ENCODE measurements around the gene ACSS1.

Gene ACSS1

GRCh38 chr20:24970754-24971153, 87.2 kb downstream of the ACSS1 start:
- no peak for DNase-seq (ENCODE audit: low spot score)

DNA sequence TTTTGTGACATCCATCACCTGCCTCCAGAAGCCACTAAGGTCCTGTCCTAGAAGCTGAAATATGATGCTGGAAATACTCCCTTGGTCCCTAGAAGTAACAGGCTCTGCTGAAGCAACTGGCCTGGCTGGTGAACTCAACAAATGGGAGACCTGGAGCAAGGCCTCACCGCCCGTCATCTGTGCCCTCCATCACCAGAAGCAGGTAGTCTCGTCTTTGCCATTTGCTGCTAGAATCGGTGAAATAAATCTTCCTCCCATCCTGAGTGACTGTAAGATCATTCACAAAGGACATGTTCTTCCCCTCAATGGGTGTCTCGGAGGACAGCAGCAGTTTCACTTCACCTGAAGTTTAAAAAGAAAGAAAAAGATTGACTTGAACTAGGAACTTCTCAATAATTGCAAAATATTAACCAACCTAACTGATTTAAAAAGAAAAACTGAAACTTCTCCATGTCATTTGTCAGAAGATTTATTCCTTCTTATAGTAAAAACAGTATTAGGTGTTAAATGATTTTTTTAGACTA, 87.8 kb downstream of the ACSS1 start:
- DNase-seq (ENCODE audit: low spot score) = no peak

DNA sequence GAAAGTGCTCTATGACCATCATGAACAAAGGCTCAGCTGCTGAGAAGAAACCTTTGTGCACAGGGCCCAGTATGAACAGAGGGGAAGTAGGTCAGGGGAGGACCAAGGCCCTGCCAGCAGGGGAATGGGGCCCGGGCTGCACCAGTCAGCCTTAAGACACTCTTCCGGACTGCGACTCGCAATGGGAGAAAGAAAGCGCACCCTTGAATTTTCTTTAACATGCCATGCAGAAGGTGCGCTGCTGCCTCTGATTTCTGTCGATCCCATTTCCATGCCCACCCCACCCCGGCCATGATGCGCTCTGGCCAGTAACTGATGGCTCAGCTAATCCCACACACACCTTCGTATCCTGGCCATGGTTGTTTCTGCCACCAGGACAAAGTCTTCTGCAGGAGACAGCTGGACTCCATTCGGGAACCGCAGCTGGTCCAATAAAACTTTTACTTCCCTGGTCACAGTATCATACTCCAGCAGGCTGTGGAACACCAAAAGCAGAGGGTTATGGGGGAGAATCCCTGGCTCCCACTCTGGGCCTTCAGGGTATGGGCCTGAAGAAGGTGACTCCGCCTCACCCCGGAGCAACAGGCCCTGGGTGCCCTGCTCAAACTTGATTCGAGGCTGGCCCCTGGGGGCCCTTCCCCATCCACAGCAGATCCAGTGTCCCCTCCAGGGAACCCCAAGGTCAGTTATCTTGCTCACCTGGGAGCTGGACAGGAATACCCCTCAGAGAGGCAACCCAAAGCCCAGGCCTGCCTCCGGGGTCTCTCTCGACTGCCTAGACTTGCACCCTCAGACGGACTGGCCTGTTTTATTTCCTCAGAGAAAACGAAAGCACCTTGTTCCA, 88.5 kb downstream of the ACSS1 start:
- no peak for DNase-seq (ENCODE audit: low spot score)

GRCh38 chr20:24968278-24968800, 89.6 kb downstream of the ACSS1 start:
- no peak for DNase-seq (ENCODE audit: low spot score)

DNA sequence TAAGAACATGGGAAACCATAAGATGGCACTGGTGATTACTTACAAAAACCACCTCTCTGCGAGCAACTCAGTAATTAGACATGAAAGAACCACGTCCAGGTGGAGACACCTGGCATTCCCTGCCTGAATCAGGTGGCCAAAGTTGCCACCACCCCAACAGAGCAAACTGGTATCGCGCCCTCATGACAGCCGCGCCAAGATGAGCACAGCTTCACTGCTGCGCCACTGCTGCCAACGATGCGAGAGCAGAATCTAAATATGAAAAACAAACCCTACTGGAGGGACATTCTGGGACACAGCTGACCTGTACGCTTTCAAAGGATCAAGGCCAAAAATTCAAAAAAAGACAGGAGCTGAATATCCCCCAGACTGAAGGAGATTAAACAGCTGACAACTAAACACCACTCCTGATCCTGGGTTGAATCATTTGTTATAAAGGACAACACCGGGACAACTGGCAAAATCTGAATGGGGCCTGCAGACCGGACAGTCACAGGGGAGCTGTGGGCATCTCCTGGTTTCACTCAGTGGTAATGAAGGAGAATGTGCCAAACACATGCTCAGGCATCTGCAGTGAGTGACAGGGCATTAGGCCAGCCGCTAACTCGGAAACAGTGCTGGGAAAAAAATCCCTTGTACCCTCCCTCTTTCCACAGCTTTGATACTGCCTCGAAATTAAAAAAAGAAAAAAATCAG, 91.5 kb downstream of the ACSS1 start:
- no peak for DNase-seq (ENCODE audit: low spot score)

DNA sequence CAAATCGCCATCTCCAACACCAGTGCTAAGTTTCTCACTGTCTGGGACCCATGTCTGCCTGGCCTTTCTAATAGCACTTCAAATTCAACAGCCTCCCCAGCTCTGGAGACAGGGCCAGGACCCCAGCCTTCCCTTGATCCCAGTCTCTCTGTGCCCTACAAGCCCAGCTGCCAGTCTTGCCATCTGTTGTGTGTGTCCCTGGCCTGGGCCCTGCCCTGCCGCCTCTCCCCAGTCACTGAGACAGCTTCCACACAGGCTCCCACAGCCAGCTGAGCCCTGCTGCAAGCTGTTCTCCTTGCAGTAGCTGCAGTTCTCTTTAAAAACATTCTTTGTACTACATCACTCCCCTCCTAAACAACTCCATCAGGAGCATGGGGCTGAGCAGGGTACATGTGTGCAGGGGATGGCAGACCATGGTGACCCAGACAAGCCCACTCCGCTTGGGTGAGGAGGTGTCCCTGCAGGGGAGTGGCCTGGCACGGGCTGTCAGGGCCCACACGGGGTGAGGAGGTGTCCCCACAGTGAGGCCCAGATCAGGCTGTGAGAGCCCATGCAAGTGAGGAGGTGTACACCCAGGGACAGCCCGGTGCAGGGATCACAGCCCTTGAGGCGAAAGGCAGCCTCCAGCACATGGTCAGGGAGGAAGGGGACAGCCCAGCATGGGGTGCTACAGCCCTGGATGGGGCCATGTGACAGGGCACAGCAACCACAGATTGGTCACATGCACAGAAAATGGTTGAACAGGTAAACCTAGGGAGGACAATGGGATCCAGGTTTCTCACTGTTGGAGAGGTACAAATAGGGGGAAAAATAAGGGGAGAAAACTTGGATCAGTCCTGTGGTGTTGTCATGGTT, 92.6 kb downstream of the ACSS1 start:
- no peak for DNase-seq (ENCODE audit: low spot score)

GRCh38 chr20:24964506-24964840, 93.5 kb downstream of the ACSS1 start:
- DNase-seq (ENCODE audit: low spot score) = no peak

GRCh38 chr20:24963672-24964505, 94.0 kb downstream of the ACSS1 start:
- no peak for DNase-seq (ENCODE audit: low spot score)

GRCh38 chr20:24962510-24962909, 95.4 kb downstream of the ACSS1 start:
- DNase-seq (ENCODE audit: low spot score) = no peak

- DNase-seq (ENCODE audit: low spot score) = no peak
Measured at GRCh38 chr20:24962182-24962492, 95.8 kb downstream of the ACSS1 start.

GRCh38 chr20:24961384-24962181, 96.4 kb downstream of the ACSS1 start:
- no peak for DNase-seq (ENCODE audit: low spot score)

GRCh38 chr20:24960861-24961260, 97.1 kb downstream of the ACSS1 start:
- DNase-seq (ENCODE audit: low spot score) = no peak

DNA sequence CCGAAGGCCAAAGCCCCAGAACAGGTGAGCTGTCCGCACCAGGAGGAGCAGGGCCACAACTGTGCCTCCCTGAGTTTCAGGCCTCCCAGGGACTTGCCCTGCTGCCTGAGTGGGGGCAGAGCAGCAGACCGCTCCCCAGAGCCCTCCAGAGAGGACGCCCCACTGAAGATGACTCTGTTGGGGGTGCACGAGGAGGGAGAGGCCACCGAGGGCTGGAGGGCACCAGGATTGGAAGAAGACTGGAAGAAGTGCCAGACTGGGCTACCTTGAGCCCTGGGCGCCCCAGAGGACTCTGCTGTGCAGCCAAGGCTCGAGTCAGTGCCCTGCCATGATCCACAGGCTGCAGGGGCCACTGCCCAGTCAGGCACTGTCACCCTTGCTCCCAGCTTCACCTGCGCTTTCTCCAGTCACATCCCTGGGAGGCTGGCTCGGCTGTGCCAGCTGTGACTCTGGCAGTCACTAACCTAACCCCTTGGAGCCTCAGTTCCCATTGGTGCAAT, 97.6 kb downstream of the ACSS1 start:
- no peak for DNase-seq (ENCODE audit: low spot score)

DNA sequence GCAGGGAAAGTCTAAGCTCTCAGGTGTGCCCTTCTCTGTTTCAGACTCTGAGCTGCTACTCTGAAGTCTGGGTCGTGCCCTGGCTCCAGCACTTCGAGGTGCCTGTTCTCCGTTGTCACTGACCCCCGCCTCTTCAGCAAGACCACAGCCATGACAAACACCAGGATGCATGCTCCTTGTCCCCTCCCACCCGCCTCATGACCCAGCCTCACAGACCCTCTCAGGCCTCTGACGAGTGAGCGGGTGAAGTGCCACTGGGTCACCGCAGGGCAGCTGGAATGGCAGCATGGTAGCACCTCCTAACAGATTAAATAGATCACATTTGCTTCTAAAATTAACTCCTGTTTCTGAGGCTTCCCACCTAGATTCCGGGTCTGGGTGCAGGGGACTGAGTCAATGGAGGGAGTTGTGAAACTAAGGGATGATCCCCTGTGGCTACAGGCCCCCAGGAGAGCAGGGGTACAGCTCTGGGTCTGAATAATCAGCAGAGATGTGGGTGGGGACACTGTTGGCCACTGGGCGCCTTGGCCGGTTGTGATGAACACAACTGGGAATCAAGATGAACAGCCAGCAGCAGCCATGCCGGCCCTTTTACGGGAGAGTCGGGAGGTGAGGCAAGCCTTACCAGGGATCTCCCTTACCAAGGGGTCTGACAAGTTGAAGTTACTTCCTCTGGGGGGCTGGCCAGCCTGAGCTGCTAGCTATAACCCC, 98.2 kb downstream of the ACSS1 start:
- no peak for DNase-seq (ENCODE audit: low spot score)

DNA sequence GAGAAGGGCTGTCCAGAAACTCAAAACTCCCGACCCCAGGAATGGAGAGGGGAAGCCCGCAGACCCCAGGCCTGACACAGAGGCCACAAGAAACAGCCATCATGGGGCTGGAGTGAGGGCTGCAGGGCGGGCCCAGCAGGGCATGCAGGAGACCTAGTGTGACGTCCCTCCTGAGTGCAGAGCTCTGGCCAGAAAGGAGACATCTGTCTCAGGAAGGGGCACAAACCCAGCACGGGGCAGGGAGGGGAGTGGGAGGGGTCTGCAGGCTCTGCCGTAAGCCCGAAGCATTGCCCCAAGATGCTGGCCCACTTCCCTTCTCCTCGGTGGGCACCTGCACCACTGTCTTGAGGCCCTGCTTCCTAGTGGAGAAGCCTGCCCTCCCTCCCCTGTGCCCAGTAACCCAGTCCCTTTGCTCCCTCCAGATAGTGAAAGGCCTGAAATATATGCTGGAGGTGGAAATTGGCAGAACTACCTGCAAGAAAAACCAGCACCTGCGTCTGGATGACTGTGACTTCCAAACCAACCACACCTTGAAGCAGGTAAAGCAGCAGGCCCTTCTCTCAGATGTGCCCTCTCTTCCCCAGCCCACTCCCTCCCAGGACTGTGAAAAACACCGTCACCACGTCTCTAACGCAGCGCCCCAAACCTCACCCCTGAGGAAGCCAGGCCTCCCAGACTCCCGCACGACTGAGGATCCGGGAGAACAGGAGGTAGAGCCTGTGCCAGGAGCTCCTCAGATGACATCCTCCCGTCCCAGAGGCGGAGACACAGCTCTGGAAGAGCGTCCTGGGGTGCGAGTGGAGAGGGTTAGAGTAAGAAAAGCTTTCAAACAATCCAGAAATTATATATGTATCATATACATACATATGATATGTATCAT, 99.2 kb downstream of the ACSS1 start:
- DNase-seq (ENCODE audit: low spot score) = no peak

GRCh38 chr20:24957326-24958016, 100.5 kb downstream of the ACSS1 start:
- no peak for DNase-seq (ENCODE audit: low spot score)
